Activated CD8-positive, alpha-beta memory T cell treated with anti-CD3 and anti-CD28 coated beads, Interleukin-2, amount 10 ng/mL, durations not matched to agents 7 days and 5 days (primary cell): ENCODE measurements around the gene KRT75. TPM values are rescaled to one million over a fixed set of nuclear protein-coding genes. Genes with fewer than 3 reads are reported as not detected.

Experiments
- ATAC-seq: fragments of 150-1000 bp; cut with Tn5 transposase; one replicate; pipeline ENCODE4 v1.10.0; 2021; ENCODE audit warnings: moderate library complexity
- CTCF ChIA-PET: fragments of 350-600 bp; sonication (Branson Sonifier 250); formaldehyde crosslinking; loops from one replicate; lab custom pipeline; 2021; ENCODE audit warnings: antibody characterized with exemption; lab: Charles Lee
- DNase-seq: peaks from one replicate; pipeline ENCODE4 v3.0.0-alpha.2; 2020
- H3K27ac Mint-ChIP-seq: one replicate; pipeline ENCODE4 v1.8.0; 2021; ENCODE audit warnings: mild to moderate bottlenecking, mixed read lengths
- H3K27me3 Mint-ChIP-seq: one replicate; pipeline ENCODE4 v1.8.0; 2021; ENCODE audit warnings: mixed read lengths
- H3K36me3 Mint-ChIP-seq: one replicate; pipeline ENCODE4 v1.8.0; 2021; ENCODE audit warnings: mild to moderate bottlenecking, mixed read lengths
- H3K4me1 Mint-ChIP-seq: one replicate; pipeline ENCODE4 v1.8.0; 2021; ENCODE audit warnings: mixed read lengths
- H3K4me3 Mint-ChIP-seq: one replicate; pipeline ENCODE4 v1.8.0; 2021; ENCODE audit warnings: mild to moderate bottlenecking, moderate library complexity, mixed read lengths
- H3K9me3 Mint-ChIP-seq: one replicate; pipeline ENCODE4 v1.8.0; 2022; ENCODE audit warnings: low read depth, mixed read lengths
- total RNA-seq, 2 experiments: library from RNA; stranded (reverse); gene quantifications; one replicate each; pipeline ENCODE4 v1.2.3, GENCODE V29; 2021

KRT75 gene
- total RNA-seq, 2 experiments from 2014 or later: not detected

- DNase-seq: no peak
- CTCF ChIA-PET: no interaction called here
- no peak overlapping the region for H3K4me3 Mint-ChIP-seq
- no peaks in the 10 kb centered on the region for H3K9me3 Mint-ChIP-seq
- no peaks in the 10 kb centered on the region for H3K36me3 Mint-ChIP-seq
- no peaks in the 10 kb centered on the region for H3K4me1 Mint-ChIP-seq
- no peak overlapping the region for H3K27ac Mint-ChIP-seq
- peaks cover 33% of the 10 kb centered on the region for H3K27me3 Mint-ChIP-seq
- ATAC-seq: no peak
Observed at GRCh38 chr12:52436828-52437474, 2.8 kb upstream of the KRT75 start.

- no peak overlapping the region for H3K27ac Mint-ChIP-seq
Observed at GRCh38 chr12:52436000-52436827, 2.0 kb upstream of the KRT75 start.

GRCh38 chr12:52435659-52435999, 1.5 kb upstream of the KRT75 start:
- peaks cover 21% of the 10 kb centered on the region for H3K27me3 Mint-ChIP-seq
- no peak overlapping the region for H3K4me3 Mint-ChIP-seq
- no peak overlapping the region for H3K27ac Mint-ChIP-seq
- H3K36me3 Mint-ChIP-seq: no peaks in the 10 kb centered on the region
- ATAC-seq: no peak
- H3K9me3 Mint-ChIP-seq: no peaks in the 10 kb centered on the region
- no peaks in the 10 kb centered on the region for H3K4me1 Mint-ChIP-seq
- CTCF ChIA-PET: no interaction called here
- DNase-seq: no peak

More at GRCh38 chr12:52436000-52436827, 2.0 kb upstream of the KRT75 start:
- H3K9me3 Mint-ChIP-seq: no peaks in the 10 kb centered on the region
- DNase-seq (no peak), ATAC-seq (no peak)
- H3K4me3 Mint-ChIP-seq: no peak overlapping the region
- peaks cover 27% of the 10 kb centered on the region for H3K27me3 Mint-ChIP-seq
- CTCF ChIA-PET: no interaction called here
- no peaks in the 10 kb centered on the region for H3K4me1 Mint-ChIP-seq
- no peaks in the 10 kb centered on the region for H3K36me3 Mint-ChIP-seq

- no peak overlapping the region for H3K4me3 Mint-ChIP-seq
- H3K9me3 Mint-ChIP-seq: no peaks in the 10 kb centered on the region
- H3K36me3 Mint-ChIP-seq: no peaks in the 10 kb centered on the region
- H3K27me3 Mint-ChIP-seq: peaks cover 23% of the 10 kb centered on the region
- DNase-seq: no peak
- ATAC-seq: no peak
- CTCF ChIA-PET: no interaction called here
- no peak overlapping the region for H3K27ac Mint-ChIP-seq
- no peaks in the 10 kb centered on the region for H3K4me1 Mint-ChIP-seq
Observed at GRCh38 chr12:52434760-52435530, 774 bp upstream of the KRT75 start.

GRCh38 chr12:52433501-52434080, 580 bp downstream of the KRT75 start:
- Mint-ChIP-seq H3K9me3 (no peaks in the 10 kb centered on the region), H3K36me3 (no peaks in the 10 kb centered on the region), H3K27me3 (peaks cover 31% of the 10 kb centered on the region), H3K4me1 (no peaks in the 10 kb centered on the region), H3K4me3 (no peak overlapping the region), H3K27ac (no peak overlapping the region)
- no peak for ATAC-seq
- no peak for DNase-seq
- CTCF ChIA-PET: interaction anchor here (0.7 kb wide), 1 partner anchor 1819 kb away, joined by 3 read pairs; no protein-coding TSS in a partner anchor

- CTCF ChIA-PET: no interaction called here
- no peak for DNase-seq
- Mint-ChIP-seq H3K9me3 (no peaks in the 10 kb centered on the region), H3K27ac (no peak overlapping the region), H3K4me1 (no peaks in the 10 kb centered on the region), H3K4me3 (no peak overlapping the region), H3K36me3 (no peaks in the 10 kb centered on the region), H3K27me3 (peaks cover 35% of the 10 kb centered on the region)
- no peak for ATAC-seq
Observed at GRCh38 chr12:52432559-52433207, 1.5 kb downstream of the KRT75 start.

- Mint-ChIP-seq H3K9me3 (no peaks in the 10 kb centered on the region), H3K4me1 (no peaks in the 10 kb centered on the region), H3K4me3 (no peak overlapping the region), H3K27me3 (peaks cover 35% of the 10 kb centered on the region), H3K36me3 (no peaks in the 10 kb centered on the region), H3K27ac (no peak overlapping the region)
- DNase-seq: no peak
- CTCF ChIA-PET: interaction anchor here (1.3 to 1.5 kb wide), 2 partner anchors 32 to 78 kb away, joined by 3 read pairs; no protein-coding TSS in a partner anchor
- no peak for ATAC-seq
Observed at GRCh38 chr12:52428121-52428520, 6.0 kb downstream of the KRT75 start.

GRCh38 chr12:52427083-52427482, 7.1 kb downstream of the KRT75 start:
- Mint-ChIP-seq H3K27ac (no peak overlapping the region), H3K9me3 (no peaks in the 10 kb centered on the region), H3K4me1 (no peaks in the 10 kb centered on the region), H3K4me3 (no peak overlapping the region), H3K27me3 (peaks cover 34% of the 10 kb centered on the region), H3K36me3 (no peaks in the 10 kb centered on the region)
- CTCF ChIA-PET: interaction anchor here (1.5 kb wide), 1 partner anchor 31 kb away, joined by 3 read pairs; no protein-coding TSS in a partner anchor
- ATAC-seq (no peak), DNase-seq (no peak)

GRCh38 chr12:52426034-52426433, 8.1 kb downstream of the KRT75 start:
- DNase-seq (no peak), ATAC-seq (no peak)
- no peaks in the 10 kb centered on the region for H3K9me3 Mint-ChIP-seq
- no peaks in the 10 kb centered on the region for H3K36me3 Mint-ChIP-seq
- no peak overlapping the region for H3K4me3 Mint-ChIP-seq
- H3K4me1 Mint-ChIP-seq: no peaks in the 10 kb centered on the region
- peaks cover 44% of the 10 kb centered on the region for H3K27me3 Mint-ChIP-seq
- CTCF ChIA-PET: no interaction called here
- H3K27ac Mint-ChIP-seq: no peak overlapping the region

- H3K9me3 Mint-ChIP-seq: no peaks in the 10 kb centered on the region
- no peak overlapping the region for H3K27ac Mint-ChIP-seq
- ATAC-seq (no peak), DNase-seq (no peak)
- H3K4me3 Mint-ChIP-seq: no peak overlapping the region
- H3K4me1 Mint-ChIP-seq: no peaks in the 10 kb centered on the region
- H3K27me3 Mint-ChIP-seq: peaks cover 45% of the 10 kb centered on the region
- CTCF ChIA-PET: no interaction called here
- no peaks in the 10 kb centered on the region for H3K36me3 Mint-ChIP-seq
Observed at GRCh38 chr12:52425466-52425865, 8.7 kb downstream of the KRT75 start.

- Mint-ChIP-seq H3K27ac (no peak overlapping the region), H3K4me3 (no peak overlapping the region), H3K9me3 (no peaks in the 10 kb centered on the region), H3K4me1 (no peaks in the 10 kb centered on the region), H3K36me3 (no peaks in the 10 kb centered on the region), H3K27me3 (peaks cover 41% of the 10 kb centered on the region)
- ATAC-seq: no peak
- no peak for DNase-seq
- CTCF ChIA-PET: no interaction called here
Observed at GRCh38 chr12:52423661-52424500, 10.3 kb downstream of the KRT75 start.

GRCh38 chr12:52423035-52423434, 11.1 kb downstream of the KRT75 start:
- no peaks in the 10 kb centered on the region for H3K9me3 Mint-ChIP-seq
- no peak for ATAC-seq
- H3K27me3 Mint-ChIP-seq: peaks cover 35% of the 10 kb centered on the region
- CTCF ChIA-PET: interaction anchor here (0.8 kb wide), 1 partner anchor 457 kb away, joined by 3 read pairs; no protein-coding TSS in a partner anchor
- H3K4me1 Mint-ChIP-seq: no peaks in the 10 kb centered on the region
- H3K4me3 Mint-ChIP-seq: no peak overlapping the region
- no peak overlapping the region for H3K27ac Mint-ChIP-seq
- no peak for DNase-seq
- H3K36me3 Mint-ChIP-seq: no peaks in the 10 kb centered on the region
